Immature natural killer cell (primary cell): ENCODE results near the gene LASP1NB. TPM values are rescaled to one million over a fixed set of nuclear protein-coding genes. Genes with fewer than 3 reads are reported as not detected.
"Not testable (repeated sequence)": the region's sequence is repeated elsewhere in the genome, so short reads cannot be mapped to it uniquely, and the experiment has no call there.

ENCODE experiments used
- DNase-seq, 3 donors: peaks; one replicate each; pipeline ENCODE4 v3.0.0; 2022; ENCODE audit warnings: mixed read lengths in 1 of 3
- H3K27ac Mint-ChIP-seq, 6 donors: one replicate each; pipeline ENCODE4 v1.8.0; 2020; ENCODE audit warnings: mixed read lengths in 6 of 6, mild to moderate bottlenecking in 5 of 6, inconsistent platforms in 4 of 6, moderate library complexity in 3 of 6
- H3K27me3 Mint-ChIP-seq, 3 donors: one replicate each; pipeline ENCODE4 v1.8.0; 2020 to 2021; ENCODE audit warnings: low read depth in 3 of 3, mild to moderate bottlenecking in 3 of 3, mixed read lengths in 3 of 3, moderate library complexity in 3 of 3, inconsistent platforms in 1 of 3
- H3K36me3 Mint-ChIP-seq, 3 donors: one replicate each; pipeline ENCODE4 v1.8.0; 2020; ENCODE audit warnings: mixed read lengths in 3 of 3, inconsistent platforms in 2 of 3, mild to moderate bottlenecking in 2 of 3
- H3K4me1 Mint-ChIP-seq, 2 donors: one replicate each; pipeline ENCODE4 v1.8.0; 2020; ENCODE audit warnings: inconsistent platforms in 2 of 2, mild to moderate bottlenecking in 2 of 2, mixed read lengths in 2 of 2, moderate library complexity in 1 of 2
- H3K4me3 Mint-ChIP-seq, 5 donors: one replicate each; pipeline ENCODE4 v1.8.0; 2020; ENCODE audit warnings: mild to moderate bottlenecking in 5 of 5, mixed read lengths in 5 of 5, inconsistent platforms in 3 of 5, moderate library complexity in 3 of 5
- H3K9me3 Mint-ChIP-seq, 6 donors: one replicate each; pipeline ENCODE4 v1.8.0; 2020; ENCODE audit warnings: mild to moderate bottlenecking in 6 of 6, mixed read lengths in 6 of 6, inconsistent platforms in 4 of 6, moderate library complexity in 3 of 6
- polyA plus RNA-seq, 3 donors: library from polyadenylated mRNA; unstranded; fragments of 300-500 nt; fragmentation: Illumina TruSeq; gene quantifications; one replicate each; pipeline ENCODE4 v1.2.3, GENCODE V29; 2021

The LASP1NB gene

GRCh38 chr17:38970128-38970527, 44.7 kb downstream of the LASP1NB start:
- H3K4me3 Mint-ChIP-seq = no peak overlapping the region
- peaks cover 12 to 13% of the 10 kb centered on the region in 2 donors for H3K4me1 Mint-ChIP-seq
- no peak overlapping the region for H3K27ac Mint-ChIP-seq
- no peak for DNase-seq
- no peaks in the 10 kb centered on the region for H3K36me3 Mint-ChIP-seq
- H3K9me3 Mint-ChIP-seq = no peaks in the 10 kb centered on the region
- H3K27me3 Mint-ChIP-seq = no peaks in the 10 kb centered on the region

- no peak overlapping the region for H3K4me3 Mint-ChIP-seq
- H3K27me3 Mint-ChIP-seq = no peaks in the 10 kb centered on the region
- peaks cover 14 to 16% of the 10 kb centered on the region in 2 donors for H3K4me1 Mint-ChIP-seq
- no peaks in the 10 kb centered on the region for H3K9me3 Mint-ChIP-seq
- H3K27ac Mint-ChIP-seq = no peak overlapping the region
- DNase-seq = no peak
- H3K36me3 Mint-ChIP-seq = no peaks in the 10 kb centered on the region
These were observed 45.4 kb downstream of the LASP1NB start for GRCh38 chr17:38970804-38971203.

DNA sequence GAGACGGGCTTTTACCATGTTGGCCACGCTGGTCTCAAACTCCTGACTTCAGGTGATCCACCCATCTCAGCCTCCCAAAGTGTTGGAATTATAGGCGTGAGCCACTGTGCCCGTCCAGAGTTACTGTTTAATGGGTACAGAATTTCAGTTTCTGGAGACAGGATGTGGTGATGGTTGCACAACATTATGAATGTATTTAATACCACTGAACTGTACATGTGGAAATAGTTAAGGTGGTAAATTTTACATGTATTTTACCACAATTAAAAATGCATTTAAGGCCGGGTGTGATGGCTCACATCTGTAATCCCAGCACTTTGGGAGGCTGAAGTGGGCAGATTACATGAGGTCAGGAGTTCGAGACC, 50.8 kb downstream of the LASP1NB start:
- Mint-ChIP-seq H3K4me3 (peak overlapping the region; percentile 15 to 70 (median 50)), H3K4me1 (peaks cover 9 to 12% of the 10 kb centered on the region in 2 donors), H3K27ac (peak overlapping the region in 5 of 6 donors; percentile 44 to 82 (median 74))
- peak; percentile 50 to 51 (median 50) for DNase-seq
- H3K27me3 Mint-ChIP-seq, H3K36me3 Mint-ChIP-seq, H3K9me3 Mint-ChIP-seq: not testable (repeated sequence)

DNA sequence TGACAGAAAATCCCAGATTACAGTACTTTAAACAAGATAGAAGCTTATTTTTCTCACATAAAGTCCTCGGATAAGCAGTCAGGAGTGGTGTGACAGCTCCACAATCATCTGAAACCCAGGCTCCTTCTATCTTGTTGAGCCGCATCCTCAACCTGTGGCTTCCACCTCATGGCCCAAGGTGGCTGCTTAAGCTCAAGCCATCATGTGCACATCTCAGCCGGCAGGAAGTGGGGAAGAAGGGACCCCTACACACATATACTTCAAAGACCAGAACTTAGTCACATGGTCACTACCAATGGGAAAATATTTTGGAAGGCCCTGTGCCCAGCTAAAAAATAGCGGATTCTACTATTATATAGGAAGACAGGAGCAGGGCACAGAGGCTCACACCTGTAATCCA, 52.8 kb downstream of the LASP1NB start:
- no peak overlapping the region for H3K27ac Mint-ChIP-seq
- peaks cover 9 to 12% of the 10 kb centered on the region in 2 donors for H3K4me1 Mint-ChIP-seq
- no peaks in the 10 kb centered on the region for H3K9me3 Mint-ChIP-seq
- no peaks in the 10 kb centered on the region for H3K36me3 Mint-ChIP-seq
- no peak overlapping the region for H3K4me3 Mint-ChIP-seq
- DNase-seq = no peak
- H3K27me3 Mint-ChIP-seq = peaks cover 0 to 3% (median 0%) of the 10 kb centered on the region in 3 donors

Other genes starting within 250 kb of the LASP1NB start
- gene MLLT6, start 220.3 kb upstream of the LASP1NB start, polyA plus RNA-seq = 10 to 100 TPM in 1 of 3 donors, 1 to 10 TPM in 2; 3.8 to 24.5 (median 7.4) TPM
- 100 to 1,000 TPM; 143 to 197 (median 160) TPM for gene CISD3, start 195.3 kb upstream of the LASP1NB start, polyA plus RNA-seq
- gene PCGF2, start 177.3 kb upstream of the LASP1NB start, polyA plus RNA-seq = not detected
- 100 to 1,000 TPM; 509 to 821 (median 662) TPM for gene PSMB3, start 172.9 kb upstream of the LASP1NB start, polyA plus RNA-seq
- 10 to 100 TPM in 2 of 3 donors, 1 to 10 TPM in 1; 6.2 to 15.4 (median 12.5) TPM for gene PIP4K2B, start 126.1 kb upstream of the LASP1NB start, polyA plus RNA-seq
- gene CWC25, start 100.3 kb upstream of the LASP1NB start, polyA plus RNA-seq = 10 to 100 TPM in 1 of 3 donors, 1 to 10 TPM in 2; 4.3 to 11.1 (median 5.2) TPM
- gene RPL23, start 71.9 kb upstream of the LASP1NB start, polyA plus RNA-seq = 100 to 1,000 TPM; 285 to 713 (median 532) TPM
- gene LASP1, start 55.6 kb upstream of the LASP1NB start, polyA plus RNA-seq = 100 to 1,000 TPM in 1 of 3 donors, 10 to 100 TPM in 2; 94.3 to 171 (median 96.5) TPM
- gene FBXO47, start 41.8 kb downstream of the LASP1NB start, polyA plus RNA-seq = not detected
- gene PLXDC1, start 226.0 kb downstream of the LASP1NB start, polyA plus RNA-seq = 1 to 10 TPM; 2.8 to 9.7 (median 6.8) TPM
- not detected for gene ARL5C, start 240.5 kb downstream of the LASP1NB start, polyA plus RNA-seq